ENCODE data around the gene GRID2. TPM values are rescaled to one million over a fixed set of nuclear protein-coding genes. Genes with fewer than 3 reads are reported as not detected.
A peak's percentile ranks its signal among the peaks of the same experiment; 100 is the strongest.

GRID2 gene
- total and polyA plus RNA-seq, 10 of the 15 experiments (the other 5 are each of a cell fraction or from before 2014, with no cell fraction given): not detected

DNA sequence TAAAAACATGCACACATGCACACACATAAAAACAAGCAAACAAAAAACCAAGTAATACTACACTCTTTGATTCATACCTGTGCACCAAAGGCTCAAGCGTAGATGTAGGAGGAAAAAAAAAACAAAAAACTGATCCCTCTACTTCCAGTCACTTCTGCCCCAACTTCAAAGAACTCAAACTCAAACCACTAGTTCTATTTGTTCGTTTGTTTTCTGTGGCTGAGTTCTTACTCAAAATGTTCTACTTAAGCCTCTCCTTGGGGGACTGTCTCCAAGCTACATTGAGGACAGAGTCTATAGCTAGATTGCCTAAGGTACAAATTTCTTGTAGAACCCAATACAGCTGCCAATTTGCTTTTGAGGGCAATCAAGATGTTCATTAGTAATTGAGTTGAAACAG is 1353.8 kb downstream of the GRID2 start (continued):
- TF ChIP-seq, protein P1, sequence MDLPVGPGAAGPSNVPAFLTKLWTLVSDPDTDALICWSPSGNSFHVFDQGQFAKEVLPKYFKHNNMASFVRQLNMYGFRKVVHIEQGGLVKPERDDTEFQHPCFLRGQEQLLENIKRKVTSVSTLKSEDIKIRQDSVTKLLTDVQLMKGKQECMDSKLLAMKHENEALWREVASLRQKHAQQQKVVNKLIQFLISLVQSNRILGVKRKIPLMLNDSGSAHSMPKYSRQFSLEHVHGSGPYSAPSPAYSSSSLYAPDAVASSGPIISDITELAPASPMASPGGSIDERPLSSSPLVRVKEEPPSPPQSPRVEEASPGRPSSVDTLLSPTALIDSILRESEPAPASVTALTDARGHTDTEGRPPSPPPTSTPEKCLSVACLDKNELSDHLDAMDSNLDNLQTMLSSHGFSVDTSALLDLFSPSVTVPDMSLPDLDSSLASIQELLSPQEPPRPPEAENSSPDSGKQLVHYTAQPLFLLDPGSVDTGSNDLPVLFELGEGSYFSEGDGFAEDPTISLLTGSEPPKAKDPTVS (IDR thresholded peaks at IDR 0.05; ENCODE audit: low read depth, low read length): no peak
- TF ChIP-seq MTA2 (IDR thresholded peaks at IDR 0.05; ENCODE audit: low read depth) (peak; percentile 40; the same call in 1 of the 2 replicates), NBN (IDR thresholded peaks at IDR 0.05) (no peak), SRF (IDR thresholded peaks at IDR 0.05; ENCODE audit: low read depth in 2 of 2, low read length in 2 of 2) (0 out of 4 replicates have a peak, but pooled peaks of 1 of the 2 experiments have one; percentile 49)

GRCh38 chr4:93658443-93658842 is 1354.7 kb downstream of the GRID2 start:
- FAIRE-seq (no peak), DNase-seq (ENCODE audit: low read depth, low spot score) (no peak), ATAC-seq (peak; percentile 77)
- no peak overlapping the region for H3K4me3 ChIP-seq
- 56% methylated on average over 3 of the region's 3 CpGs for WGBS (ENCODE audit: insufficient coverage, insufficient replicate concordance, low lambda C conversion rate, missing lambda C conversion rate)
- H3K36me3 ChIP-seq (ENCODE audit: control insufficient read depth in 2 of 2, insufficient read depth in 2 of 2, low read length in 1 of 2): no peaks in the 10 kb centered on the region
- no TSS peak for BruUV-seq (replicated peaks)
- no peaks in the 10 kb centered on the region for H3K79me2 ChIP-seq (ENCODE audit: control insufficient read depth, insufficient read depth, low read length)
- no peaks in the 10 kb centered on the region for H3K9me3 ChIP-seq (replicated peaks; ENCODE audit: control insufficient read depth, insufficient read depth, low read length)
- H3K9ac ChIP-seq (ENCODE audit: control insufficient read depth, insufficient read depth, low read length): no peak overlapping the region
- no peak overlapping the region for H3K4me2 ChIP-seq (ENCODE audit: control insufficient read depth, insufficient read depth)
- H3K27ac ChIP-seq (ENCODE audit: control insufficient read depth, insufficient read depth): no peak overlapping the region
- POLR2A ChIA-PET: no interaction called here
- CTCF ChIA-PET: no interaction called here
- H3K4me1 ChIP-seq (ENCODE audit: control insufficient read depth, insufficient read depth, low read length): no peaks in the 10 kb centered on the region
- intact Hi-C loops (cut with micrococcal nuclease; ENCODE audit: unreplicated experiment) (no loop called here), in situ Hi-C loops (cut with MboI) (no loop called here)
- RAD21 ChIA-PET (ENCODE audit: unreplicated experiment): no interaction called here
- no peaks in the 10 kb centered on the region for H4K20me1 ChIP-seq (ENCODE audit: control insufficient read depth, insufficient read depth)
- no peaks in the 10 kb centered on the region for H3K27me3 ChIP-seq (replicated peaks in 1 of 2; ENCODE audit: control insufficient read depth in 2 of 2, insufficient read depth in 2 of 2, low read length in 1 of 2)
- no peak overlapping the region for H2AFZ ChIP-seq (ENCODE audit: control insufficient read depth, low read depth, low read length)
- TF ChIP-seq ETV6 (conservative IDR thresholded peaks at IDR 0.05 in 1 of 2, IDR thresholded peaks at IDR 0.05 in 1 of 2; ENCODE audit: borderline replicate concordance in 1 of 2, low read depth in 1 of 2) (no peak), PAX5 (IDR thresholded peaks at IDR 0.05; ENCODE audit: borderline replicate concordance, low read depth, low read length) (no peak), CBX5 (IDR thresholded peaks at IDR 0.05; ENCODE audit: low read depth) (no peak), DPF2 (IDR thresholded peaks at IDR 0.05) (no peak), RB1 (IDR thresholded peaks at IDR 0.05; ENCODE audit: borderline replicate concordance) (no peak), CHD1 (IDR thresholded peaks at IDR 0.05; ENCODE audit: low read depth, low read length) (no peak), TBL1XR1 (IDR thresholded peaks at IDR 0.05; ENCODE audit: low read depth, low read length) (no peak), SKIL (IDR thresholded peaks at IDR 0.05; ENCODE audit: low read depth, poor library complexity, severe bottlenecking) (no peak), ZNF207 (IDR thresholded peaks at IDR 0.05; ENCODE audit: borderline replicate concordance) (no peak), MXI1 (IDR thresholded peaks at IDR 0.05; ENCODE audit: low read depth, low read length) (no peak), BCL11A (IDR thresholded peaks at IDR 0.05; ENCODE audit: low read depth, low read length) (no peak)
- TF ChIP-seq, protein P2, sequence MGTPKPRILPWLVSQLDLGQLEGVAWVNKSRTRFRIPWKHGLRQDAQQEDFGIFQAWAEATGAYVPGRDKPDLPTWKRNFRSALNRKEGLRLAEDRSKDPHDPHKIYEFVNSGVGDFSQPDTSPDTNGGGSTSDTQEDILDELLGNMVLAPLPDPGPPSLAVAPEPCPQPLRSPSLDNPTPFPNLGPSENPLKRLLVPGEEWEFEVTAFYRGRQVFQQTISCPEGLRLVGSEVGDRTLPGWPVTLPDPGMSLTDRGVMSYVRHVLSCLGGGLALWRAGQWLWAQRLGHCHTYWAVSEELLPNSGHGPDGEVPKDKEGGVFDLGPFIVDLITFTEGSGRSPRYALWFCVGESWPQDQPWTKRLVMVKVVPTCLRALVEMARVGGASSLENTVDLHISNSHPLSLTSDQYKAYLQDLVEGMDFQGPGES (IDR thresholded peaks at IDR 0.05): no peak
- SMC1A ChIA-PET (ENCODE audit: uncharacterized antibody, unreplicated experiment): interaction anchor here (1.2 to 1.4 kb wide), 3 partner anchors 11 to 106 kb away, joined by 3 to 4 read pairs (median 3); no protein-coding TSS in a partner anchor

All from GM12878 (cell line).